ENCODE results near the gene FOXS1.

Gene FOXS1

GRCh38 chr20:31859266-31859997 is 14.0 kb upstream of the FOXS1 start:
- CTCF ChIA-PET, result interaction anchor here (0.9 to 10.4 kb wide), 4 partner anchors 7 to 36 kb away, joined by 3 to 113 read pairs (median 46); partner anchors contain the start of gene FOXS1
- POLR2A ChIA-PET, result no interaction called here
- TF ChIP-seq CTCF (IDR thresholded peaks at IDR 0.05; ENCODE audit: insufficient read depth, low read length, missing control alignments), result no peak
- DNase-seq (ENCODE audit: low read depth, low spot score), result no peak
- H3K4me3 ChIP-seq (ENCODE audit: low read depth, low read length), result no peak overlapping the region

- CTCF ChIA-PET, result interaction anchor here (0.9 to 10.4 kb wide), 4 partner anchors 6 to 36 kb away, joined by 3 to 113 read pairs (median 46); partner anchors contain the start of gene FOXS1
- POLR2A ChIA-PET, result no interaction called here
Observed at GRCh38 chr20:31858760-31859083, 13.3 kb upstream of the FOXS1 start.

GRCh38 chr20:31857861-31858759 is 12.7 kb upstream of the FOXS1 start:
- ChIA-PET POLR2A (no interaction called here), CTCF (interaction anchor here (0.9 to 10.4 kb wide), 2 partner anchors 14 to 24 kb away, joined by 3 to 113 read pairs; partner anchors contain the start of gene FOXS1)
- DNase-seq (ENCODE audit: low read depth, low spot score), result no peak
- no peak for TF ChIP-seq CTCF (IDR thresholded peaks at IDR 0.05; ENCODE audit: insufficient read depth, low read length, missing control alignments)
- H3K4me3 ChIP-seq (ENCODE audit: low read depth, low read length), result no peak overlapping the region

More at GRCh38 chr20:31858760-31859083, 13.3 kb upstream of the FOXS1 start:
- DNase-seq (ENCODE audit: low read depth, low spot score), result no peak
- no peak overlapping the region for H3K4me3 ChIP-seq (ENCODE audit: low read depth, low read length)
- TF ChIP-seq CTCF (IDR thresholded peaks at IDR 0.05; ENCODE audit: insufficient read depth, low read length, missing control alignments), result no peak

- no peak overlapping the region for H3K4me3 ChIP-seq (ENCODE audit: low read depth, low read length)
- ChIA-PET POLR2A (interaction anchor here (0.7 kb wide), 1 partner anchor 95 kb away, joined by 3 read pairs; the partner anchor contains the start of gene PDRG1), CTCF (interaction anchor here (2.4 to 10.4 kb wide), 8 partner anchors 11 to 234 kb away, joined by 13 to 125 read pairs (median 80); partner anchors contain the start of genes DUSP15, FOXS1, PDRG1 and TTLL9)
- no peak for TF ChIP-seq CTCF (IDR thresholded peaks at IDR 0.05; ENCODE audit: insufficient read depth, low read length, missing control alignments)
- no peak for DNase-seq (ENCODE audit: low read depth, low spot score)
Observed at GRCh38 chr20:31856516-31856915, 11.1 kb upstream of the FOXS1 start.

- ChIA-PET POLR2A (no interaction called here), CTCF (interaction anchor here (0.7 to 10.4 kb wide), 33 partner anchors 9 to 264 kb away, joined by 3 to 125 read pairs (median 6); partner anchors contain the start of genes FOXS1, MYLK2 and PDRG1)
- no peak overlapping the region for H3K4me3 ChIP-seq (ENCODE audit: low read depth, low read length)
- no peak for TF ChIP-seq CTCF (IDR thresholded peaks at IDR 0.05; ENCODE audit: insufficient read depth, low read length, missing control alignments)
- DNase-seq (ENCODE audit: low read depth, low spot score), result no peak
Observed at GRCh38 chr20:31853481-31853880, 8.1 kb upstream of the FOXS1 start.
